IMR-90 (cell line): ENCODE results near the gene GLE1. TPM values are rescaled to one million over a fixed set of nuclear protein-coding genes. Genes with fewer than 3 reads are reported as not detected.

Experiments used
- ATAC-seq: fragments of 200-7000 bp; cut with Tn5 transposase; 2 replicates; pipeline ENCODE4 v1.9.1; 2020; ENCODE audit warnings: low read depth, mild to moderate bottlenecking, moderate library complexity
- BruUV-seq: library from RNA; stranded (reverse); fragments of 400-500 nt; replicated peaks from 2 replicates; lab custom pipeline; 2021; lab: Mats Ljungman, UMichigan
- CTCF ChIA-PET: fragments of 300-600 bp; formaldehyde crosslinking; extraction: SDS; loops from one replicate; lab custom pipeline; 2021; ENCODE audit warnings: antibody characterized with exemption; lab: Yijun Ruan, JAX
- POLR2A ChIA-PET: fragments of 300-600 bp; sonication (Branson Sonifier 250); formaldehyde crosslinking; loops from one replicate; lab custom pipeline; 2022; ENCODE audit warnings: antibody characterized with exemption; ENCODE audit not compliant: unreplicated experiment; lab: Charles Lee
- DNase-seq: peaks from one replicate; pipeline ENCODE4 v3.0.0; 2013
- H2AFZ ChIP-seq: replicated peaks from 2 replicates; pipeline ENCODE3; 2013; ENCODE audit warnings: low read length, mild to moderate bottlenecking; ENCODE audit not compliant: poor library complexity
- H2AK5ac ChIP-seq: 2 replicates; pipeline ENCODE4 v1.6.1; 2013; ENCODE audit warnings: low read depth, low read length, inconsistent platforms
- H2AK9ac ChIP-seq: replicated peaks from 2 replicates; pipeline ENCODE3; 2013; ENCODE audit warnings: mild to moderate bottlenecking, low read depth, low read length, moderate library complexity; ENCODE audit not compliant: poor library complexity
- H2BK120ac ChIP-seq: 2 replicates; pipeline ENCODE4 v1.6.1; 2013; ENCODE audit warnings: low read depth, low read length, inconsistent platforms
- H2BK15ac ChIP-seq: 3 replicates; pipeline ENCODE4 v1.6.1; 2013; ENCODE audit warnings: low read depth, low read length, inconsistent platforms
- H2BK20ac ChIP-seq: 2 replicates; pipeline ENCODE4 v1.6.1; 2013; ENCODE audit warnings: low read depth, mild to moderate bottlenecking, inconsistent platforms, low read length, moderate library complexity
- H2BK5ac ChIP-seq: 2 replicates; pipeline ENCODE4 v1.6.1; 2013; ENCODE audit warnings: mild to moderate bottlenecking, low read depth, low read length, inconsistent platforms; ENCODE audit not compliant: poor library complexity, severe bottlenecking
- H3K14ac ChIP-seq: replicated peaks from 2 replicates; pipeline ENCODE4 v1.6.1; 2013; ENCODE audit warnings: low read depth, low read length, inconsistent platforms
- H3K18ac ChIP-seq: 2 replicates; pipeline ENCODE4 v1.6.1; 2013; ENCODE audit warnings: low read depth, low read length, control low read depth
- H3K23ac ChIP-seq: 2 replicates; pipeline ENCODE4 v1.6.1; 2013; ENCODE audit warnings: low read depth, low read length, inconsistent platforms
- H3K27ac ChIP-seq: 2 replicates; pipeline ENCODE4 v1.5.1; 2013; ENCODE audit warnings: mild to moderate bottlenecking, control low read depth, low read length; ENCODE audit not compliant: insufficient read depth
- H3K27me3 ChIP-seq: 2 replicates; pipeline ENCODE4 v1.6.1; 2013; ENCODE audit warnings: low read length; ENCODE audit not compliant: control insufficient read depth, insufficient read depth
- H3K36me3 ChIP-seq: 2 replicates; pipeline ENCODE4 v1.6.1; 2013; ENCODE audit warnings: low read length, mixed read lengths; ENCODE audit not compliant: control insufficient read depth, insufficient read depth
- H3K4ac ChIP-seq: 2 replicates; pipeline ENCODE4 v1.6.1; 2013; ENCODE audit warnings: low read depth, low read length, inconsistent platforms
- H3K4me1 ChIP-seq: 2 replicates; pipeline ENCODE4 v1.6.1; 2013; ENCODE audit warnings: low read length, mixed read lengths; ENCODE audit not compliant: control insufficient read depth, insufficient read depth
- H3K4me2 ChIP-seq: 2 replicates; pipeline ENCODE4 v1.6.1; 2013; ENCODE audit warnings: low read depth, mild to moderate bottlenecking, control low read depth, low read length, moderate library complexity
- H3K4me3 ChIP-seq: 2 replicates; pipeline ENCODE4 v1.5.1; 2013; ENCODE audit warnings: low read depth, mild to moderate bottlenecking, control low read depth, low read length, moderate library complexity; ENCODE audit not compliant: insufficient read depth
- H3K56ac ChIP-seq: 2 replicates; pipeline ENCODE4 v1.6.1; 2013; ENCODE audit warnings: low read length, inconsistent platforms; ENCODE audit not compliant: insufficient read depth; ENCODE audit errors: extremely low read depth
- H3K79me1 ChIP-seq, 2 experiments: 2 replicates each; pipeline ENCODE4 v1.6.1; 2013; ENCODE audit warnings: low read length in 2 of 2, inconsistent platforms in 1 of 2, low read depth in 1 of 2
- H3K9ac ChIP-seq: 2 replicates; pipeline ENCODE4 v1.6.1; 2013; ENCODE audit warnings: low read depth, low read length, control low read depth
- H3K9me1 ChIP-seq: 2 replicates; pipeline ENCODE4 v1.6.1; 2013; ENCODE audit warnings: low read length, inconsistent platforms; ENCODE audit not compliant: insufficient read depth
- H3K9me3 ChIP-seq: 2 replicates; pipeline ENCODE4 v1.6.1; 2013; ENCODE audit warnings: low read length; ENCODE audit not compliant: control insufficient read depth, insufficient read depth
- H4K20me1 ChIP-seq: 2 replicates; pipeline ENCODE4 v1.6.1; 2013; ENCODE audit warnings: low read length, inconsistent platforms; ENCODE audit not compliant: insufficient read depth
- H4K5ac ChIP-seq: 2 replicates; pipeline ENCODE4 v1.6.1; 2013; ENCODE audit warnings: mild to moderate bottlenecking, low read depth, low read length, control low read depth
- H4K8ac ChIP-seq, 2 experiments: 2 replicates each; pipeline ENCODE4 v1.6.1; 2013; ENCODE audit warnings: low read depth in 2 of 2, low read length in 2 of 2, control low read depth in 1 of 2, inconsistent platforms in 1 of 2
- H4K91ac ChIP-seq: 2 replicates; pipeline ENCODE4 v1.6.1; 2013; ENCODE audit warnings: low read depth, low read length, inconsistent platforms; ENCODE audit not compliant: insufficient read depth
- CHD1 ChIP-seq: IDR thresholded peaks from 2 replicates; pipeline ENCODE4 v1.6.1; 2012; ENCODE audit warnings: low read depth, low read length, improper control_type of control experiment
- CTCF ChIP-seq: conservative IDR thresholded peaks from 2 replicates; pipeline ENCODE4 v1.5.1; 2012; ENCODE audit warnings: mild to moderate bottlenecking, low read depth, low read length, improper control_type of control experiment
- FOS ChIP-seq: fragments of 150-350 bp; IDR thresholded peaks from 2 replicates; pipeline ENCODE4 v1.6.1; 2016; ENCODE audit warnings: low read depth, low read length
- RCOR1 ChIP-seq: IDR thresholded peaks from 2 replicates; pipeline ENCODE4 v1.6.1; 2012; ENCODE audit warnings: mild to moderate bottlenecking, low read length, improper control_type of control experiment; ENCODE audit not compliant: insufficient replicate concordance
- SMC3 ChIP-seq: fragments of 150-350 bp; IDR thresholded peaks from 2 replicates; pipeline ENCODE4 v1.6.1; 2016; ENCODE audit warnings: low read depth, mild to moderate bottlenecking, antibody characterized with exemption, low read length, moderate library complexity
- WGBS, 2 experiments: methylation state at CpG; one replicate each; pipeline versions ENCODE4 v1.1.5 to v1.1.7; 2013; ENCODE audit warnings: missing lambda C conversion rate in 2 of 2; ENCODE audit not compliant: insufficient read length in 1 of 2; ENCODE audit errors: extremely low coverage in 2 of 2; 5-methylcytosine and 5-hydroxymethylcytosine counted together
- dilution Hi-C: fragments of 300-500 bp; cut with HindIII; formaldehyde crosslinking; loops from one replicate; pipeline ENCODE4 v1.14.3; 2018; ENCODE audit warnings: low sequenced_read_pairs; ENCODE audit not compliant: unreplicated experiment
- in situ Hi-C: fragments of 300-500 bp; cut with MboI; formaldehyde crosslinking; loops from 3 replicates; pipeline ENCODE4 v1.14.3; 2019; ENCODE audit warnings: low sequenced_read_pairs, inconsistent platforms, mixed read lengths
- intact Hi-C: fragments of 100-400 bp; cut with micrococcal nuclease; formaldehyde crosslinking; loops from 2 replicates; pipeline ENCODE4 v1.10.0; 2022
- polyA plus RNA-seq, 3 experiments: library from polyadenylated mRNA; depleted of rRNA; stranded (reverse); fragments of >200 nt; gene quantifications; 2 replicates each; pipeline ENCODE4 v1.2.3, GENCODE V29; 2012; ENCODE audit warnings: low replicate concordance in 1 of 3
- total RNA-seq: library from RNA; depleted of rRNA; stranded (reverse); fragments of >200 nt; gene quantifications from 2 replicates; pipeline ENCODE4 v1.2.3, GENCODE V29; 2012

Gene GLE1
- total and polyA plus RNA-seq, 2 of the 4 experiments (the other 2 are of a cell fraction), result 14.3 to 39.4 TPM

- Histone ChIP-seq H3K36me3 (no peaks in the 10 kb centered on the region), H4K5ac (no peak overlapping the region), H3K4me2 (no peak overlapping the region), H2AFZ (peak overlapping the region; percentile 1), H3K27me3 (no peaks in the 10 kb centered on the region), H4K8ac (no peak overlapping the region), H4K20me1 (peaks cover 11% of the 10 kb centered on the region), H3K27ac (no peak overlapping the region), H3K4ac (no peak overlapping the region), H3K18ac (no peak overlapping the region), H3K14ac (no peak overlapping the region), H3K79me1 (peaks cover 0 to 30% of the 10 kb centered on the region in 2 experiments; a peak in 2 of 4 replicates), H2BK15ac (peak overlapping the region; percentile 28; the same call in 1 of the 3 replicates), H3K9me1 (peaks cover 4% of the 10 kb centered on the region; the same call in 1 of the 2 replicates), H2AK5ac (no peak overlapping the region; the same call in 1 of the 2 replicates), H3K4me3 (no peak overlapping the region), H2BK5ac (no peak overlapping the region), H2BK20ac (no peak overlapping the region), H2AK9ac (no peak overlapping the region), H2BK120ac (no peak overlapping the region), H3K56ac (no peak overlapping the region), H3K9me3 (no peaks in the 10 kb centered on the region), H3K9ac (no peak overlapping the region), H4K91ac (no peak overlapping the region), H3K23ac (no peak overlapping the region; the same call in 1 of the 2 replicates), H3K4me1 (peaks cover 13% of the 10 kb centered on the region)
- WGBS, 2 experiments, result 91% methylated on average over 5 of the region's 7 CpGs; no CpG with 5 or more reads in 1 of the 2 experiments
- BruUV-seq, result no TSS peak
- no peak for TF ChIP-seq RCOR1
- TF ChIP-seq CTCF, result no peak
- TF ChIP-seq CHD1, result no peak
- TF ChIP-seq FOS, result no peak
- TF ChIP-seq SMC3, result no peak
- ChIA-PET POLR2A (no interaction called here), CTCF (no interaction called here)
- no peak for ATAC-seq
- dilution Hi-C loops (no loop called here), in situ Hi-C loops (no loop called here), intact Hi-C loops (no loop called here)
- DNase-seq, result no peak
These were observed 44.4 kb downstream of the GLE1 start for GRCh38 chr9:128548876-128549275.
